IMR-90 (cell line): Measurements from ENCODE around the gene SLC39A6.

Experiments used
- BHLHE40 ChIP-seq: fragments of 150-350 bp; IDR thresholded peaks from 2 replicates; pipeline ENCODE4 v1.6.1; 2016; ENCODE audit warnings: mild to moderate bottlenecking, low read depth, low read length
- CEBPB ChIP-seq: IDR thresholded peaks from 2 replicates; pipeline ENCODE4 v1.6.1; 2012; ENCODE audit warnings: low read depth, low read length, improper control_type of control experiment
- CTCF ChIP-seq: conservative IDR thresholded peaks from 2 replicates; pipeline ENCODE4 v1.5.1; 2012; ENCODE audit warnings: mild to moderate bottlenecking, low read depth, low read length, improper control_type of control experiment
- ELK1 ChIP-seq: fragments of 150-350 bp; IDR thresholded peaks from 2 replicates; pipeline ENCODE4 v1.6.1; 2016; ENCODE audit warnings: low read depth, mild to moderate bottlenecking, low read length, moderate library complexity, borderline replicate concordance
- MAFK ChIP-seq: IDR thresholded peaks from 2 replicates; pipeline ENCODE4 v1.6.1; 2012; ENCODE audit warnings: low read depth, low read length, improper control_type of control experiment
- POLR2A ChIP-seq: IDR thresholded peaks from 2 replicates; pipeline ENCODE4 v1.6.1; 2012; ENCODE audit warnings: mild to moderate bottlenecking, low read depth, low read length
- RAD21 ChIP-seq: IDR thresholded peaks from 2 replicates; pipeline ENCODE4 v1.6.1; 2012; ENCODE audit warnings: low read length, improper control_type of control experiment
- RFX5 ChIP-seq: IDR thresholded peaks from 2 replicates; pipeline ENCODE4 v1.8.0; 2012; ENCODE audit warnings: low read depth, mild to moderate bottlenecking, low read length, moderate library complexity
- SMC3 ChIP-seq: fragments of 150-350 bp; IDR thresholded peaks from 2 replicates; pipeline ENCODE4 v1.6.1; 2016; ENCODE audit warnings: low read depth, mild to moderate bottlenecking, antibody characterized with exemption, low read length, moderate library complexity
- USF2 ChIP-seq: fragments of 150-350 bp; IDR thresholded peaks from 2 replicates; pipeline ENCODE4 v1.6.1; 2017; ENCODE audit warnings: mild to moderate bottlenecking, antibody characterized with exemption, low read length, low read depth

- no peak for TF ChIP-seq CTCF
- no peak; the same call in 1 of the 2 replicates for TF ChIP-seq POLR2A
- no peak; the same call in 1 of the 2 replicates for TF ChIP-seq BHLHE40
- TF ChIP-seq CEBPB: no peak
- TF ChIP-seq ELK1: no peak
- no peak for TF ChIP-seq USF2
- no peak for TF ChIP-seq RFX5
- TF ChIP-seq RAD21: no peak
- no peak for TF ChIP-seq MAFK
- TF ChIP-seq SMC3: no peak
Measured at GRCh38 chr18:36066001-36066400, 63.1 kb downstream of the SLC39A6 start.
